Epithelial cell of proximal tubule (primary cell): Measurements from ENCODE around the gene OTP. TPM values are rescaled to one million over a fixed set of nuclear protein-coding genes. Genes with fewer than 3 reads are reported as not detected.

Experiments
- DNase-seq: peaks from one replicate; pipeline ENCODE4 v3.0.0-alpha.2; 2011; ENCODE audit warnings: low read depth
- H3K4me3 ChIP-seq: 2 replicates; pipeline ENCODE4 v1.5.1; 2011; ENCODE audit warnings: low read depth, mild to moderate bottlenecking, low read length
- CTCF ChIP-seq: conservative IDR thresholded peaks from 2 replicates; pipeline ENCODE4 v1.5.1; 2012; ENCODE audit warnings: low read depth, mild to moderate bottlenecking, low read length
- total RNA-seq: library from RNA; depleted of rRNA; stranded (reverse); fragments of >200 nt; gene quantifications from 2 replicates; pipeline ENCODE4 v1.2.3, GENCODE V29; 2015

Gene OTP
- total RNA-seq, 1 donor from 2014 or later, result not detected

- DNase-seq, result no peak
- TF ChIP-seq CTCF, result no peak
- H3K4me3 ChIP-seq, result no peak overlapping the region
Observed at GRCh38 chr5:77635067-77635916, 3.2 kb downstream of the OTP start.

- no peak for TF ChIP-seq CTCF
- H3K4me3 ChIP-seq, result no peak overlapping the region
- DNase-seq, result no peak
Observed at GRCh38 chr5:77633709-77634108, 4.8 kb downstream of the OTP start.

- no peak overlapping the region for H3K4me3 ChIP-seq
- TF ChIP-seq CTCF, result no peak
- no peak for DNase-seq
Observed at GRCh38 chr5:77633207-77633675, 5.3 kb downstream of the OTP start.

GRCh38 chr5:77632526-77633206 lies 5.8 kb downstream of the OTP start:
- TF ChIP-seq CTCF, result no peak
- H3K4me3 ChIP-seq, result no peak overlapping the region
- no peak for DNase-seq

- H3K4me3 ChIP-seq, result peak overlapping the region; percentile 33
Observed at GRCh38 chr5:77630114-77630680, 8.3 kb downstream of the OTP start.

More at GRCh38 chr5:77630114-77630680, 8.3 kb downstream of the OTP start:
- no peak for TF ChIP-seq CTCF
- DNase-seq, result no peak
